Measurements from ENCODE around the gene TMEM151B. TPM values are rescaled to one million over a fixed set of nuclear protein-coding genes. Genes with fewer than 3 reads are reported as not detected.

Gene TMEM151B
- total and polyA plus RNA-seq, 2 of the 13 experiments (the other 11 are each of a cell fraction or from before 2014, with no cell fraction given): not detected

DNA sequence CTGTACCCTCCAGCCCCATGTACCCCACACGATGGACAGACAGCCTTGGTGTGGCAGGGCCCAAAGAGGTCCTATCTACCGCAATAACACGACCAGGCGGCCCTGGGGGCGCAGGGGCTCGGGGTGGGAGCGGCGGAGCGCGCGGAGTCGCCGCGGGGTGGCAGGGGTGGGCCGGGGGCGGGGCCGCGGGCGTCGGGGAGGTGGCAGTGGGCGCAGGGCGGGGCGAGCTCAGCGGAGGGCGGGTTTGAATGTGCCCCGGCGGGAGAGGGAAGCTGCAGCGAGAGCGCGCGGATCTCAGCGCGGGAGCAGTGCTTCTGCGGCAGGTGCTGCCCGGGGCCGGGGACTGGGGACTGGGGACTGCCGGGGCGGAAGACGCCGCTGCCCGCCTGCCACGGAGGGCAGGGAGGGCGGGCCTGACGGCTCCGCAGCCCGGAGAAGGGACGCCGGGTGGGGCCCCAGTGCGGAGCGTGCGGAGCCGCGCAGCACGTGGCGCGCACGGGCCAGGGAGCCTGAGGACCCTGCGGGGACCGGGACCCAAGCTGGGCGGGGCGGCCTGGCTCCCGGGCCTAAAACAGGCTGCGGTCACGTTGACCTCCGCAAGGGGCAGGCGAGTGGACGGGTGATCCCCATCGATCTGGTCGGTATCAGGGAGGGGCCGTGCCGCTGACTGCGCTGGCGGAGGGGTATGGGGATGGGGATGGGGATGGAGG lies 46.8 kb upstream of the TMEM151B start, which contains the start of gene SLC29A1 (continued):
- TF ChIP-seq HMG20A (CRISPR knock-in tag; IDR thresholded peaks at IDR 0.05; ENCODE audit: borderline replicate concordance): 0 out of 2 replicates have a peak, but pooled peaks have one; percentile 20
- no peak for TF ChIP-seq FOXK2 (IDR thresholded peaks at IDR 0.05)
- TF ChIP-seq ZNF589 (CRISPR knock-in tag; conservative IDR thresholded peaks at IDR 0.05): no peak
- TF ChIP-seq, protein P1, sequence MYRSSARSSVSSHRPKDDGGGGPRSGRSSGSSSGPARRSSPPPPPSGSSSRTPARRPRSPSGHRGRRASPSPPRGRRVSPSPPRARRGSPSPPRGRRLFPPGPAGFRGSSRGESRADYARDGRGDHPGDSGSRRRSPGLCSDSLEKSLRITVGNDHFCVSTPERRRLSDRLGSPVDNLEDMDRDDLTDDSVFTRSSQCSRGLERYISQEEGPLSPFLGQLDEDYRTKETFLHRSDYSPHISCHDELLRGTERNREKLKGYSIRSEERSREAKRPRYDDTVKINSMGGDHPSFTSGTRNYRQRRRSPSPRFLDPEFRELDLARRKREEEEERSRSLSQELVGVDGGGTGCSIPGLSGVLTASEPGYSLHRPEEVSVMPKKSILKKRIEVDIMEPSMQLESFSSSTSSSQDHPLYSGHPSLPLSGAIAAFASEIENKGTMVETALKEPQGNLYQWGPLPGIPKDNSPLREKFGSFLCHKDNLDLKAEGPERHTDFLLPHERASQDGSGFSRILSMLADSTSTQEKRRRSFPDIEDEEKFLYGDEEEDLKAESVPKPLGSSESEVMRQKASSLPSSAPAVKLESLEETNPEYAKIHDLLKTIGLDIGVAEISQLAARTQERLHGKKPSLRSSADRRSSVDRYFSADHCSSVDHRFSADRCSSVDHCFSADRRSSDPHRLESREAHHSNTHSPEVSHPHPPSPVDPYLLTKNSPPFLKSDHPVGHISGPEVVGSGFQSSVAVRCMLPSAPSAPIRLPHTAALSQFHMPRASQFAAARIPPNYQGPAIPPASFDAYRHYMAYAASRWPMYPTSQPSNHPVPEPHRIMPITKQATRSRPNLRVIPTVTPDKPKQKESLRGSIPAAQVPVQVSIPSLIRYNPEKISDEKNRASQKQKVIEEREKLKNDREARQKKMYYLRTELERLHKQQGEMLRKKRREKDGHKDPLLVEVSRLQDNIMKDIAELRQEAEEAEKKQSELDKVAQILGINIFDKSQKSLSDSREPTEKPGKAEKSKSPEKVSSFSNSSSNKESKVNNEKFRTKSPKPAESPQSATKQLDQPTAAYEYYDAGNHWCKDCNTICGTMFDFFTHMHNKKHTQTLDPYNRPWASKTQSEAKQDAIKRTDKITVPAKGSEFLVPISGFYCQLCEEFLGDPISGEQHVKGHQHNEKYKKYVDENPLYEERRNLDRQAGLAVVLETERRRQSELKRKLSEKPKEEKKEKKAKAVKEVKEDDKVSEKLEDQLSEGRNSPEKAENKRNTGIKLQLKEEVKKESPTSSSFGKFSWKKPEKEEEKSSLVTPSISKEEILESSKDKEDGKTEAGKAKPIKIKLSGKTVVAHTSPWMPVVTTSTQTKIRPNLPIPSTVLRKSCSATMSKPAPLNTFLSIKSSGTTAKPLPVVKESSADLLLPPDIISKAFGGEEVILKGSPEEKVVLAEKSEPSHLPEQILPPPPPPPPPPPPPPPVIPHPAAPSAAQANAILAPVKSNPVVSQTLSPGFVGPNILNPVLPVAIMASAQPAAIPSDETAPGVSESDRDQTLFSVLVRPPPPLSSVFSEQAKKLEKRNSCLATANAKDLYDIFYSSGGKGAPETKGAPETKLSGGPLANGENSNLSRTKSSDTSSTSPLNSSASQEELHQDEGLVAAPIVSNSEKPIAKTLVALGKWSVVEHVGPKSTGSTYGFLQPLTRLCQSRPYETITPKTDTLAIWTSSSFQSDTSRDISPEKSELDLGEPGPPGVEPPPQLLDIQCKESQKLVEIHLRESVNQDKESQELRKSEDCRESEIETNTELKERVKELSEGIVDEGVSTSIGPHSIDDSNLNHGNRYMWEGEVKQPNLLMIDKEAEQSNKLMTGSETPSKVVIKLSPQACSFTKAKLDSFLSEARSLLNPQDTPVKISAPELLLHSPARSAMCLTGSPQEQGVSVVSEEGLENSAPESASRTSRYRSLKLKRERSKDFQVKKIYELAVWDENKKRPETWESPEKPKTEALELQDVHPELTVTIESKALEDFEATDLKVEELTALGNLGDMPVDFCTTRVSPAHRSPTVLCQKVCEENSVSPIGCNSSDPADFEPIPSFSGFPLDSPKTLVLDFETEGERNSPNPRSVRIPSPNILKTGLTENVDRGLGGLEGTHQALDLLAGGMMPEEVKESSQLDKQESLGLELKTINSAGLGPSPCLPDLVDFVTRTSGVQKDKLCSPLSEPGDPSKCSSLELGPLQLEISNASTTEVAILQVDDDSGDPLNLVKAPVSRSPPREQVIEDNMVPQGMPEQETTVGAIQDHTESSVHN (CRISPR knock-in tag; IDR thresholded peaks at IDR 0.05): no peak
- TF ChIP-seq ZNF124 (CRISPR knock-in tag; IDR thresholded peaks at IDR 0.05): no peak; the same call in 1 of the 2 replicates
- peak; percentile 56 for TF ChIP-seq CTCF (CRISPR knock-in tag; IDR thresholded peaks at IDR 0.05)
- TF ChIP-seq ZNF235 (CRISPR knock-in tag; IDR thresholded peaks at IDR 0.05; ENCODE audit: borderline replicate concordance): no peak
- no peak for TF ChIP-seq FOXA1 (IDR thresholded peaks at IDR 0.05)
- peak; percentile 18; the same call in 1 of the 2 replicates for TF ChIP-seq FOXA1 (CRISPR knock-in tag; IDR thresholded peaks at IDR 0.05)
- peak; percentile 79 for TF ChIP-seq SP4 (CRISPR knock-in tag; IDR thresholded peaks at IDR 0.05)
- TF ChIP-seq MXD4 (CRISPR knock-in tag; IDR thresholded peaks at IDR 0.05): peak; percentile 81; the same call in 1 of the 2 replicates
- peak; percentile 70 for TF ChIP-seq RBFOX2 (IDR thresholded peaks at IDR 0.05; ENCODE audit: low read depth, low read length)
- TF ChIP-seq ZFYVE20 (CRISPR knock-in tag; IDR thresholded peaks at IDR 0.05; ENCODE audit: borderline replicate concordance, low read depth): no peak
- TF ChIP-seq KAT8 (CRISPR knock-in tag; IDR thresholded peaks at IDR 0.05): no peak
- TF ChIP-seq ZSCAN12 (CRISPR knock-in tag; IDR thresholded peaks at IDR 0.05): peak; percentile 54; the same call in 1 of the 2 replicates
- TF ChIP-seq ZNF317 (CRISPR knock-in tag; IDR thresholded peaks at IDR 0.05): no peak
- peak; percentile 24; the same call in 1 of the 2 replicates for TF ChIP-seq ETV5 (CRISPR knock-in tag; IDR thresholded peaks at IDR 0.05; ENCODE audit: borderline replicate concordance)
- no peak for TF ChIP-seq JARID2 (CRISPR knock-in tag; IDR thresholded peaks at IDR 0.05; ENCODE audit: insufficient replicate concordance)
- TF ChIP-seq RBM39 (IDR thresholded peaks at IDR 0.05; ENCODE audit: low read depth, low read length, poor library complexity, severe bottlenecking): no peak

Measured in HepG2 (cell line).